Esophagus squamous epithelium (tissue), 5 donors: ENCODE data around the gene COTL1. TPM values are rescaled to one million over a fixed set of nuclear protein-coding genes. Genes with fewer than 3 reads are reported as not detected.

Experiments
- DNase-seq: peaks from one replicate; lab custom pipeline; 2025; lab: John Stamatoyannopoulos, UW
- H3K27ac ChIP-seq, 4 donors: fragments of 200-600 bp; sonication (generic); one replicate each; pipeline ENCODE4 v1.5.1; 2016 to 2019; ENCODE audit warnings: mild to moderate bottlenecking in 1 of 4
- H3K27me3 ChIP-seq, 4 donors: fragments of 200-600 bp; sonication (generic); 1 replicate in 3 of 4; 2 replicates in 1 of 4; pipeline versions ENCODE4 v1.5.1 to v1.6.0; 2017 to 2021; ENCODE audit warnings: antibody characterized with exemption in 1 of 4
- H3K36me3 ChIP-seq, 3 donors: fragments of 200-600 bp; sonication (generic); one replicate each; pipeline ENCODE4 v1.5.1; 2016 to 2019
- H3K4me1 ChIP-seq, 3 donors: fragments of 200-600 bp; sonication (generic); one replicate each; pipeline ENCODE4 v1.5.1; 2017 to 2019
- H3K4me3 ChIP-seq, 4 donors: fragments of 200-600 bp; sonication (generic); 1 replicate in 3 of 4; 2 replicates in 1 of 4; pipeline ENCODE4 v1.5.1; 2016 to 2019; ENCODE audit warnings: mild to moderate bottlenecking in 2 of 4, moderate library complexity in 1 of 4
- H3K9me3 ChIP-seq, 3 donors: fragments of 200-600 bp; sonication (generic); one replicate each; pipeline ENCODE4 v1.5.1; 2016 to 2019
- CTCF ChIP-seq, 6 experiments: fragments of 450-650 bp in 4 of 6; fragments of 200-600 bp in 2 of 6; sonication (generic) in 2 of 6; IDR thresholded peaks; one replicate each; pipeline ENCODE4 v1.5.1; 2016 to 2019; ENCODE audit warnings: antibody characterized with exemption in 6 of 6, mild to moderate bottlenecking in 4 of 6, moderate library complexity in 4 of 6
- POLR2A ChIP-seq, 4 donors: fragments of 450-650 bp; IDR thresholded peaks; one replicate each; pipeline ENCODE4 v1.6.1; 2017; ENCODE audit warnings: antibody characterized with exemption in 4 of 4, mild to moderate bottlenecking in 4 of 4, moderate library complexity in 3 of 4
- WGBS, 2 donors: methylation state at CpG; one replicate each; pipeline ENCODE4 v1.1.5; 2018; 5-methylcytosine and 5-hydroxymethylcytosine counted together
- intact Hi-C: fragments of 100-400 bp; cut with DNase I; formaldehyde crosslinking; loops from one replicate; pipeline ENCODE4 v1.15.0; 2022
- total RNA-seq, 4 donors: library from RNA; depleted of rRNA; stranded (reverse); fragments of >200 nt; gene quantifications; one replicate each; pipeline ENCODE4 v1.1.0, GENCODE V29; 2016
- donor health status: DM: yes; HTN: yes; CAD: no.

COTL1 gene
- total RNA-seq, 4 donors from 2014 or later, result 7.9 to 34.2 (median 23.4) TPM

- H3K27ac ChIP-seq, result no peak overlapping the region
- no peak for DNase-seq
- TF ChIP-seq POLR2A (IDR thresholded peaks at IDR 0.05) (no peak), CTCF (IDR thresholded peaks at IDR 0.05) (no peak)
- intact Hi-C loops, result no loop called here
- 95 to 96% methylated on average over 9 to 14 of the region's 14 CpGs for WGBS, 2 donors
- H3K36me3 ChIP-seq, result peaks cover 0 to 8% (median 0%) of the 10 kb centered on the region in 3 donors
- peaks cover 0 to 5% (median 5%) of the 10 kb centered on the region in 3 donors for H3K9me3 ChIP-seq
- no peak overlapping the region for H3K4me3 ChIP-seq
- no peaks in the 10 kb centered on the region for H3K4me1 ChIP-seq
- H3K27me3 ChIP-seq, result no peaks in the 10 kb centered on the region
Measured at GRCh38 chr16:84570739-84571403, 47.0 kb downstream of the COTL1 start.

- no peak overlapping the region for H3K4me3 ChIP-seq
- WGBS, 2 donors, result 73 to 77% methylated on average over 9 of the region's 9 CpGs
- H3K4me1 ChIP-seq, result no peaks in the 10 kb centered on the region
- no peak overlapping the region for H3K27ac ChIP-seq
- no peak for DNase-seq
- no peaks in the 10 kb centered on the region for H3K27me3 ChIP-seq
- no peak for TF ChIP-seq CTCF (IDR thresholded peaks at IDR 0.05)
- H3K36me3 ChIP-seq, result peaks cover 0 to 15% (median 0%) of the 10 kb centered on the region in 3 donors
- H3K9me3 ChIP-seq, result peaks cover 0 to 5% (median 5%) of the 10 kb centered on the region in 3 donors
- intact Hi-C loops, result no loop called here
Measured at GRCh38 chr16:84569382-84569987, 48.4 kb downstream of the COTL1 start.

GRCh38 chr16:84568066-84568465, 49.8 kb downstream of the COTL1 start:
- Histone ChIP-seq H3K36me3 (peaks cover 0 to 20% (median 0%) of the 10 kb centered on the region in 3 donors), H3K9me3 (peaks cover 0 to 5% (median 5%) of the 10 kb centered on the region in 3 donors), H3K4me1 (no peaks in the 10 kb centered on the region), H3K27ac (no peak overlapping the region), H3K4me3 (no peak overlapping the region), H3K27me3 (no peaks in the 10 kb centered on the region)
- intact Hi-C loops, result no loop called here
- TF ChIP-seq POLR2A (IDR thresholded peaks at IDR 0.05) (no peak), CTCF (IDR thresholded peaks at IDR 0.05) (no peak)
- DNase-seq, result no peak
- 77 to 88% methylated on average over 4 to 9 of the region's 9 CpGs for WGBS, 2 donors

- no peaks in the 10 kb centered on the region for H3K4me1 ChIP-seq
- no peaks in the 10 kb centered on the region for H3K27me3 ChIP-seq
- DNase-seq, result no peak
- intact Hi-C loops, result no loop called here
- H3K27ac ChIP-seq, result no peak overlapping the region
- TF ChIP-seq POLR2A (IDR thresholded peaks at IDR 0.05) (no peak), CTCF (IDR thresholded peaks at IDR 0.05) (no peak)
- H3K4me3 ChIP-seq, result no peak overlapping the region
- 84 to 88% methylated on average over 16 of the region's 16 CpGs for WGBS, 2 donors
- peaks cover 0 to 5% (median 5%) of the 10 kb centered on the region in 3 donors for H3K9me3 ChIP-seq
- peaks cover 0 to 20% (median 0%) of the 10 kb centered on the region in 3 donors for H3K36me3 ChIP-seq
Measured at GRCh38 chr16:84567286-84567962, 50.5 kb downstream of the COTL1 start.
